GM13977 (cell line): ENCODE measurements around the gene IL1A.
A peak's percentile ranks its signal among the peaks of the same experiment; 100 is the strongest.

ENCODE experiments used
- DNase-seq: peaks from one replicate; pipeline ENCODE4 v3.0.0; 2012; ENCODE audit warnings: low spot score
- CTCF ChIP-seq: IDR thresholded peaks from 2 replicates; pipeline ENCODE4 v1.5.1; 2012; ENCODE audit warnings: mild to moderate bottlenecking, control low read depth; ENCODE audit not compliant: insufficient read depth; ENCODE audit errors: extremely low read depth, missing control alignments
- in situ Hi-C: fragments of 300-500 bp; cut with MboI; formaldehyde crosslinking; loops from one replicate; pipeline ENCODE4 v1.12.0; 2022; ENCODE audit warnings: low sequenced_read_pairs, low pct_unique_long_range_greater_than_20kb, mixed read lengths, inconsistent platforms; ENCODE audit not compliant: unreplicated experiment

The IL1A gene

GRCh38 chr2:112825706-112826105 lies 41.4 kb upstream of the IL1A start:
- DNase-seq = no peak
- TF ChIP-seq CTCF = no peak
- in situ Hi-C loops = no loop called here

- no peak for TF ChIP-seq CTCF
- DNase-seq = no peak
- in situ Hi-C loops = no loop called here
These were observed 40.4 kb upstream of the IL1A start for GRCh38 chr2:112824694-112825085.

- no peak for DNase-seq
- no peak for TF ChIP-seq CTCF
- in situ Hi-C loops = no loop called here
These were observed 37.4 kb upstream of the IL1A start for GRCh38 chr2:112821682-112822081.

- TF ChIP-seq CTCF = no peak
- in situ Hi-C loops = no loop called here
- peak; percentile 64 for DNase-seq
These were observed 36.8 kb upstream of the IL1A start for GRCh38 chr2:112821142-112821541.

- in situ Hi-C loops = no loop called here
- no peak for TF ChIP-seq CTCF
- no peak for DNase-seq
These were observed 36.0 kb upstream of the IL1A start for GRCh38 chr2:112820343-112820742.

GRCh38 chr2:112819081-112819480 lies 34.8 kb upstream of the IL1A start:
- in situ Hi-C loops = no loop called here
- no peak for TF ChIP-seq CTCF
- DNase-seq = no peak

- no peak for DNase-seq
- in situ Hi-C loops = no loop called here
These were observed 34.0 kb upstream of the IL1A start for GRCh38 chr2:112818094-112818902.

More at GRCh38 chr2:112818094-112818902, 34.0 kb upstream of the IL1A start:
- no peak for TF ChIP-seq CTCF
